Type B pancreatic cell (in vitro differentiated cells): ENCODE measurements around the gene IFI16. TPM values are rescaled to one million over a fixed set of nuclear protein-coding genes. Genes with fewer than 3 reads are reported as not detected.

ENCODE experiments used
- DNase-seq: peaks from one replicate; pipeline ENCODE4 v3.0.0; 2021; ENCODE audit warnings: mixed read lengths; ENCODE audit not compliant: unreplicated experiment; ENCODE audit errors: extremely low spot score
- H3K27ac Mint-ChIP-seq: 2 replicates; pipeline ENCODE4 v1.8.0; 2021; ENCODE audit warnings: mild to moderate bottlenecking, mixed read lengths
- H3K27me3 Mint-ChIP-seq: 2 replicates; pipeline ENCODE4 v1.8.0; 2021; ENCODE audit warnings: mixed read lengths
- H3K36me3 Mint-ChIP-seq: 2 replicates; pipeline ENCODE4 v1.8.0; 2021; ENCODE audit warnings: mixed read lengths
- H3K4me1 Mint-ChIP-seq: one replicate; pipeline ENCODE4 v1.8.0; 2021; ENCODE audit warnings: mixed read lengths; ENCODE audit not compliant: unreplicated experiment
- H3K4me3 Mint-ChIP-seq: 2 replicates; pipeline ENCODE4 v1.8.0; 2021; ENCODE audit warnings: mild to moderate bottlenecking, mixed read lengths
- H3K9me3 Mint-ChIP-seq: 2 replicates; pipeline ENCODE4 v1.8.0; 2021; ENCODE audit warnings: mixed read lengths
- CTCF ChIP-seq: fragments of 200-600 bp; sonication (generic); conservative IDR thresholded peaks from 2 replicates; pipeline ENCODE4 v1.5.0; 2021; ENCODE audit warnings: antibody characterized with exemption, mild to moderate bottlenecking
- total RNA-seq: library from RNA; stranded (reverse); gene quantifications from 2 replicates; pipeline ENCODE4 v1.2.1, GENCODE V29; 2021; ENCODE audit warnings: low replicate concordance

The IFI16 gene
- total RNA-seq, 1 donor from 2014 or later = 20.9 TPM

GRCh38 chr1:159077120-159077961 is 67.6 kb downstream of the IFI16 start:
- no peaks in the 10 kb centered on the region for H3K4me1 Mint-ChIP-seq

GRCh38 chr1:159079525-159079924 is 69.8 kb downstream of the IFI16 start:
- TF ChIP-seq CTCF = no peak
- Mint-ChIP-seq H3K27me3 (peaks cover 4% of the 10 kb centered on the region), H3K36me3 (no peaks in the 10 kb centered on the region)

More at GRCh38 chr1:159077120-159077961, 67.6 kb downstream of the IFI16 start:
- no peak for TF ChIP-seq CTCF
- Mint-ChIP-seq H3K27ac (no peak overlapping the region), H3K9me3 (no peaks in the 10 kb centered on the region), H3K4me3 (no peak overlapping the region), H3K27me3 (peaks cover 4% of the 10 kb centered on the region), H3K36me3 (no peaks in the 10 kb centered on the region)
- no peak for DNase-seq

GRCh38 chr1:159081626-159082025 is 71.9 kb downstream of the IFI16 start:
- H3K27ac Mint-ChIP-seq = no peak overlapping the region
- H3K27me3 Mint-ChIP-seq = peaks cover 4% of the 10 kb centered on the region
- H3K4me3 Mint-ChIP-seq = no peak overlapping the region
- no peaks in the 10 kb centered on the region for H3K9me3 Mint-ChIP-seq
- H3K36me3 Mint-ChIP-seq = no peaks in the 10 kb centered on the region
- no peak for DNase-seq
- TF ChIP-seq CTCF = no peak
- H3K4me1 Mint-ChIP-seq = no peaks in the 10 kb centered on the region

More at GRCh38 chr1:159079525-159079924, 69.8 kb downstream of the IFI16 start:
- Mint-ChIP-seq H3K27ac (no peak overlapping the region), H3K4me1 (no peaks in the 10 kb centered on the region), H3K4me3 (no peak overlapping the region), H3K9me3 (no peaks in the 10 kb centered on the region)
- DNase-seq = no peak

- no peak for DNase-seq
- Mint-ChIP-seq H3K4me3 (no peak overlapping the region), H3K4me1 (no peaks in the 10 kb centered on the region), H3K9me3 (no peaks in the 10 kb centered on the region), H3K36me3 (no peaks in the 10 kb centered on the region), H3K27me3 (no peaks in the 10 kb centered on the region), H3K27ac (no peak overlapping the region)
- no peak for TF ChIP-seq CTCF
Measured at GRCh38 chr1:159083013-159083412, 73.3 kb downstream of the IFI16 start.

GRCh38 chr1:159084152-159084551 is 74.4 kb downstream of the IFI16 start:
- no peak overlapping the region for H3K4me3 Mint-ChIP-seq
- TF ChIP-seq CTCF = no peak
- no peak for DNase-seq
- no peak overlapping the region for H3K27ac Mint-ChIP-seq
- no peaks in the 10 kb centered on the region for H3K9me3 Mint-ChIP-seq
- H3K27me3 Mint-ChIP-seq = no peaks in the 10 kb centered on the region
- no peaks in the 10 kb centered on the region for H3K36me3 Mint-ChIP-seq
- H3K4me1 Mint-ChIP-seq = no peaks in the 10 kb centered on the region
